HG02970 (cell line): ENCODE results near the gene CNTNAP5.
"Not testable (repeated sequence)": the region's sequence is repeated elsewhere in the genome, so short reads cannot be mapped to it uniquely, and the experiment has no call there.

Experiments
- ATAC-seq: cut with Tn5 transposase; IDR thresholded peaks from one replicate; pipeline ENCODE4 v1.9.1; 2021; ENCODE audit warnings: mild to moderate bottlenecking, moderate library complexity, moderate number of reproducible peaks; ENCODE audit not compliant: unreplicated experiment, low FRiP score

CNTNAP5 gene

GRCh38 chr2:124380221-124380749 lies 355.2 kb downstream of the CNTNAP5 start:
- ATAC-seq = no peak

GRCh38 chr2:124382067-124382618 lies 357.1 kb downstream of the CNTNAP5 start:
- no peak for ATAC-seq

- no peak for ATAC-seq
Measured at GRCh38 chr2:124395961-124396360, 370.9 kb downstream of the CNTNAP5 start.

- ATAC-seq = no peak
Measured at GRCh38 chr2:124402274-124402673, 377.2 kb downstream of the CNTNAP5 start.

- ATAC-seq = not testable (repeated sequence)
Measured at GRCh38 chr2:124407836-124408534, 382.9 kb downstream of the CNTNAP5 start.

GRCh38 chr2:124424074-124424473 lies 399.0 kb downstream of the CNTNAP5 start:
- ATAC-seq = no peak

GRCh38 chr2:124426122-124426521 lies 401.0 kb downstream of the CNTNAP5 start:
- ATAC-seq = no peak

GRCh38 chr2:124426625-124427024 lies 401.5 kb downstream of the CNTNAP5 start:
- no peak for ATAC-seq

GRCh38 chr2:124437811-124438210 lies 412.7 kb downstream of the CNTNAP5 start:
- ATAC-seq = no peak

GRCh38 chr2:124450481-124450880 lies 425.4 kb downstream of the CNTNAP5 start:
- ATAC-seq = no peak

- no peak for ATAC-seq
Measured at GRCh38 chr2:124476291-124476690, 451.2 kb downstream of the CNTNAP5 start.

- no peak for ATAC-seq
Measured at GRCh38 chr2:124478761-124479160, 453.7 kb downstream of the CNTNAP5 start.

GRCh38 chr2:124480958-124481357 lies 455.9 kb downstream of the CNTNAP5 start:
- ATAC-seq = no peak

- no peak for ATAC-seq
Measured at GRCh38 chr2:124482044-124482443, 457.0 kb downstream of the CNTNAP5 start.

- ATAC-seq = no peak
Measured at GRCh38 chr2:124482551-124482950, 457.5 kb downstream of the CNTNAP5 start.

- no peak for ATAC-seq
Measured at GRCh38 chr2:124485659-124486058, 460.6 kb downstream of the CNTNAP5 start.

GRCh38 chr2:124489686-124490085 lies 464.6 kb downstream of the CNTNAP5 start:
- ATAC-seq = no peak

GRCh38 chr2:124501575-124502152 lies 476.6 kb downstream of the CNTNAP5 start:
- no peak for ATAC-seq

- ATAC-seq = no peak
Measured at GRCh38 chr2:124514236-124514635, 489.1 kb downstream of the CNTNAP5 start.

- no peak for ATAC-seq
Measured at GRCh38 chr2:124520953-124521352, 495.9 kb downstream of the CNTNAP5 start.

GRCh38 chr2:124523096-124523495 lies 498.0 kb downstream of the CNTNAP5 start:
- no peak for ATAC-seq
